Lower leg skin (tissue), 3 donors: ENCODE measurements around the gene HMG20A.

ENCODE experiments used
- CTCF ChIP-seq, 3 donors: fragments of 450-650 bp; IDR thresholded peaks; one replicate each; pipeline ENCODE4 v1.5.1; 2016; ENCODE audit warnings: antibody characterized with exemption in 3 of 3, mild to moderate bottlenecking in 3 of 3, moderate library complexity in 2 of 3
- POLR2A ChIP-seq, 2 donors: fragments of 450-650 bp; IDR thresholded peaks; one replicate each; pipeline ENCODE4 v1.6.1; 2016 to 2017; ENCODE audit warnings: antibody characterized with exemption in 2 of 2, mild to moderate bottlenecking in 1 of 2, moderate library complexity in 1 of 2

- TF ChIP-seq CTCF (IDR thresholded peaks at IDR 0.05) (no peak), POLR2A (IDR thresholded peaks at IDR 0.05) (no peak)
These were observed 67.2 kb downstream of the HMG20A start for GRCh38 chr15:77487888-77488287.
